Measurements from ENCODE around the gene NEAT1.

GRCh38 chr11:65482306-65482850 is 59.8 kb downstream of the NEAT1 start:
- TF ChIP-seq CTCF (IDR thresholded peaks at IDR 0.05) (no peak), POLR2A (IDR thresholded peaks at IDR 0.05) (no peak)
